NCI-H510A treated with DMSO at 0.1 percent for 48 hours (cell line): Measurements from ENCODE around the gene TRIM67.
"Not testable (repeated sequence)": the region's sequence is repeated elsewhere in the genome, so short reads cannot be mapped to it uniquely, and the experiment has no call there.

Experiments used
- DNase-seq: peaks from one replicate; lab custom pipeline; 2025; lab: John Stamatoyannopoulos, UW

TRIM67 gene

GRCh38 chr1:231203259-231204057 lies 41.6 kb downstream of the TRIM67 start:
- no peak for DNase-seq

GRCh38 chr1:231206856-231207255 lies 45.0 kb downstream of the TRIM67 start:
- no peak for DNase-seq

- no peak for DNase-seq
These were observed 45.6 kb downstream of the TRIM67 start for GRCh38 chr1:231207437-231207836.

- no peak for DNase-seq
These were observed 47.1 kb downstream of the TRIM67 start for GRCh38 chr1:231208980-231209379.

- DNase-seq: no peak
These were observed 47.7 kb downstream of the TRIM67 start for GRCh38 chr1:231209531-231209930.

- no peak for DNase-seq
These were observed 48.3 kb downstream of the TRIM67 start for GRCh38 chr1:231210126-231210525.

GRCh38 chr1:231211005-231211857 lies 49.4 kb downstream of the TRIM67 start:
- peak; percentile 84 for DNase-seq

GRCh38 chr1:231212301-231212700 lies 50.4 kb downstream of the TRIM67 start:
- not testable (repeated sequence) for DNase-seq

GRCh38 chr1:231213831-231214573 lies 52.1 kb downstream of the TRIM67 start:
- no peak for DNase-seq

GRCh38 chr1:231214918-231215680 lies 53.2 kb downstream of the TRIM67 start:
- DNase-seq: no peak

GRCh38 chr1:231215681-231216385 lies 54.0 kb downstream of the TRIM67 start:
- no peak for DNase-seq

- peak; percentile 26 for DNase-seq
These were observed 54.6 kb downstream of the TRIM67 start for GRCh38 chr1:231216498-231216897.

- no peak for DNase-seq
These were observed 55.2 kb downstream of the TRIM67 start for GRCh38 chr1:231217056-231217455.

- DNase-seq: no peak
These were observed 56.2 kb downstream of the TRIM67 start for GRCh38 chr1:231218078-231218477.

GRCh38 chr1:231219422-231220401 lies 57.9 kb downstream of the TRIM67 start:
- DNase-seq: no peak

- no peak for DNase-seq
These were observed 58.9 kb downstream of the TRIM67 start for GRCh38 chr1:231220801-231221200.

GRCh38 chr1:231226156-231226555 lies 64.3 kb downstream of the TRIM67 start:
- DNase-seq: no peak

GRCh38 chr1:231231511-231231910 lies 69.7 kb downstream of the TRIM67 start:
- no peak for DNase-seq

- DNase-seq: no peak
These were observed 71.2 kb downstream of the TRIM67 start for GRCh38 chr1:231232870-231233734.
